Measurements from ENCODE around the gene CYP21A2.
A peak's percentile ranks its signal among the peaks of the same experiment; 100 is the strongest.
"Not testable (repeated sequence)": the region's sequence is repeated elsewhere in the genome, so short reads cannot be mapped to it uniquely, and the experiment has no call there.

CYP21A2 gene

GRCh38 chr6:32038878-32039277, 663 bp downstream of the CYP21A2 start:
- H3K27me3 ChIP-seq (ENCODE audit: control insufficient read depth, insufficient read depth, low read length); H3K36me3 ChIP-seq (ENCODE audit: insufficient read depth, low read length); H3K9me3 ChIP-seq (replicated peaks; ENCODE audit: low read length); H3K9ac ChIP-seq (ENCODE audit: low read depth, low read length); H3K4me1 ChIP-seq (ENCODE audit: control insufficient read depth, insufficient read depth, low read length); H3K4me2 ChIP-seq (ENCODE audit: low read length); H3K4me3 ChIP-seq (ENCODE audit: low read length): not testable (repeated sequence)

DNA sequence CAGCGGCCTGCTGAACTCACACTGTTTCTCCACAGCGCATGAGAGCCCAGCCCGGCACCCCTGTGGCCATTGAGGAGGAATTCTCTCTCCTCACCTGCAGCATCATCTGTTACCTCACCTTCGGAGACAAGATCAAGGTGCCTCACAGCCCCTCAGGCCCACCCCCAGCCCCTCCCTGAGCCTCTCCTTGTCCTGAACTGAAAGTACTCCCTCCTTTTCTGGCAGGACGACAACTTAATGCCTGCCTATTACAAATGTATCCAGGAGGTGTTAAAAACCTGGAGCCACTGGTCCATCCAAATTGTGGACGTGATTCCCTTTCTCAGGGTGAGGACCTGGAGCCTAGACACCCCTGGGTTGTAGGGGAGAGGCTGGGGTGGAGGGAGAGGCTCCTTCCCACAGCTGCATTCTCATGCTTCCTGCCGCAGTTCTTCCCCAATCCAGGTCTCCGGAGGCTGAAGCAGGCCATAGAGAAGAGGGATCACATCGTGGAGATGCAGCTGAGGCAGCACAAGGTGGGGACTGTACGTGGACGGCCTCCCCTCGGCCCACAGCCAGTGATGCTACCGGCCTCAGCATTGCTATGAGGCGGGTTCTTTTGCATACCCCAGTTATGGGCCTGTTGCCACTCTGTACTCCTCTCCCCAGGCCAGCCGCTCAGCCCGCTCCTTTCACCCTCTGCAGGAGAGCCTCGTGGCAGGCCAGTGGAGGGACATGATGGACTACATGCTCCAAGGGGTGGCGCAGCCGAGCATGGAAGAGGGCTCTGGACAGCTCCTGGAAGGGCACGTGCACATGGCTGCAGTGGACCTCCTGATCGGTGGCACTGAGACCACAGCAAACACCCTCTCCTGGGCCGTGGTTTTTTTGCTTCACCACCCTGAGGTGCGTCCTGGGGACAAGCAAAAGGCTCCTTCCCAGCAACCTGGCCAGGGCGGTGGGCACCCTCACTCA, 1.4 kb downstream of the CYP21A2 start:
- H3K36me3 ChIP-seq (ENCODE audit: insufficient read depth, low read length); H3K4me2 ChIP-seq (ENCODE audit: low read length); H3K27me3 ChIP-seq (ENCODE audit: control insufficient read depth, insufficient read depth, low read length); H3K4me3 ChIP-seq (ENCODE audit: low read length); H3K4me1 ChIP-seq (ENCODE audit: control insufficient read depth, insufficient read depth, low read length); H3K9ac ChIP-seq (ENCODE audit: low read depth, low read length); H3K9me3 ChIP-seq (replicated peaks; ENCODE audit: low read length): not testable (repeated sequence)

- not testable (repeated sequence) for H3K9me3 ChIP-seq (replicated peaks; ENCODE audit: low read length); H3K9ac ChIP-seq (ENCODE audit: low read depth, low read length); H3K27me3 ChIP-seq (ENCODE audit: control insufficient read depth, insufficient read depth, low read length); H3K4me3 ChIP-seq (ENCODE audit: low read length); H3K36me3 ChIP-seq (ENCODE audit: insufficient read depth, low read length); H3K4me1 ChIP-seq (ENCODE audit: control insufficient read depth, insufficient read depth, low read length); H3K4me2 ChIP-seq (ENCODE audit: low read length)
Measured at GRCh38 chr6:32040299-32041049, 2.3 kb downstream of the CYP21A2 start.

GRCh38 chr6:32041050-32041321, 2.8 kb downstream of the CYP21A2 start:
- H3K4me3 ChIP-seq (ENCODE audit: low read length); H3K9ac ChIP-seq (ENCODE audit: low read depth, low read length); H3K36me3 ChIP-seq (ENCODE audit: insufficient read depth, low read length); H3K4me1 ChIP-seq (ENCODE audit: control insufficient read depth, insufficient read depth, low read length); H3K9me3 ChIP-seq (replicated peaks; ENCODE audit: low read length); H3K4me2 ChIP-seq (ENCODE audit: low read length); H3K27me3 ChIP-seq (ENCODE audit: control insufficient read depth, insufficient read depth, low read length): not testable (repeated sequence)

GRCh38 chr6:32041385-32041784, 3.2 kb downstream of the CYP21A2 start:
- H3K4me2 ChIP-seq (ENCODE audit: low read length); H3K4me1 ChIP-seq (ENCODE audit: control insufficient read depth, insufficient read depth, low read length); H3K36me3 ChIP-seq (ENCODE audit: insufficient read depth, low read length); H3K9ac ChIP-seq (ENCODE audit: low read depth, low read length); H3K4me3 ChIP-seq (ENCODE audit: low read length); H3K27me3 ChIP-seq (ENCODE audit: control insufficient read depth, insufficient read depth, low read length); H3K9me3 ChIP-seq (replicated peaks; ENCODE audit: low read length): not testable (repeated sequence)

DNA sequence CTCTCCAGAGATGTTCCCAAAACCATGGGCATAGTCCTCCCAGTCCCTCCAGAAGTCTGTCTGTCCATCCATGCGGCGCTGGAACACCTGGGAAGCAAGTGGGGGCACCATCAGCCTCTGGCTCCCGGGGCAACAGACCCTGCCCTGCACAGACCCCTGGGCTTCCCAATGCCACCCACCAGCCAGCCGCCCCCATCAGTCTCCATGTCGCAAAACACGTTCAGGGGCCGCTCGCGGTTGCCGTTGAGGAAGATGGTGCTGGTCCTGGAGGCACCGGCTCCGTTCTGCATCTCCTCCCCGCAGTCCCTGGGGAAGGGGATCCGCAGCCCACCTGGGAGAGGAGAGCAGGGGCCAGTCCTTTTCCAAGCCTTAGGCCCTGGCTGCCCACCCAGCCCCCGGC, 4.1 kb downstream of the CYP21A2 start:
- not testable (repeated sequence) for H3K4me1 ChIP-seq (ENCODE audit: control insufficient read depth, insufficient read depth, low read length); H3K27me3 ChIP-seq (ENCODE audit: control insufficient read depth, insufficient read depth, low read length); H3K9ac ChIP-seq (ENCODE audit: low read depth, low read length); H3K9me3 ChIP-seq (replicated peaks; ENCODE audit: low read length); H3K4me3 ChIP-seq (ENCODE audit: low read length); H3K36me3 ChIP-seq (ENCODE audit: insufficient read depth, low read length); H3K4me2 ChIP-seq (ENCODE audit: low read length)

DNA sequence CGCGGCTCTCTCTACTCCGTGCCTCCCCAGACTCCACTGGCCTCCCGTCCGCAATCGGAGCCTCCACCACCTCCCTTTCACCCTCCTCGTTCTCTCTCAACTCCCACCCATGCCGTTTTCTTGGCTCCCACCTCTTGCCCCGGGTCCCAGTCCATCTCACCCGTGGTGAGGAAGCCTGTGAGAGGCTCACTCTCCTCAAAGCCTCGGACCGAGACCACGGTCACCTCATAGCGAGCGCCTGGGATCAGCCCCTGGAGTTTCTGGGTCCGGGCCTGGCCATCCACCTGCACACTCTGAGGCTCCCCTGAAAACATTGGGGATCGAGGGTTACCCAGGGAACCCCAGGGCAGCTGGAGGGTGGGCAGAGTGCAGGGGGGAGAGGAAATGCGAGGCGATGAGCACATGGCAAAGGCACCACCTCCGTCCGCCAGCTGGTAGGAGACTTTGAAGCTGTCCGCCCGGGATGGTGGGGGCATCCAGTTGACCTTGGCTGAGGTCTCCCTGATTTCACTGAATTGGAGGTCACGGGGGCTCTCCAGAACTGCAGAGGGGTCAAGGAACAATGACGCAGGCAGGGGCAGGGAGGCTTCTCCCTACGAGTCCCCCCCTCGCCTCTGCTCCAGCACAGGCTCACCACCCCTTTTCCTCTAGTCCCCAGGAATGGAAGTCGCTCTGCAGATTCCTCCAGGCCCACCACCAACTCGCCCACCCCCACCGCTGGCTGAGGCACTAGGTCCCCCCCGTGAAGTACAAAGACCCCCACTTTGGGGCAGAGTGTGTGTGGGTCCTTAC, 5.6 kb downstream of the CYP21A2 start:
- H3K4me1 ChIP-seq (ENCODE audit: control insufficient read depth, insufficient read depth, low read length), result peaks cover 13% of the 10 kb centered on the region
- not testable (repeated sequence) for H3K9me3 ChIP-seq (replicated peaks; ENCODE audit: low read length); H3K4me3 ChIP-seq (ENCODE audit: low read length); H3K4me2 ChIP-seq (ENCODE audit: low read length); H3K36me3 ChIP-seq (ENCODE audit: insufficient read depth, low read length); H3K9ac ChIP-seq (ENCODE audit: low read depth, low read length)
- H3K27me3 ChIP-seq (ENCODE audit: control insufficient read depth, insufficient read depth, low read length), result peaks cover 11% of the 10 kb centered on the region

GRCh38 chr6:32044916-32045315, 6.7 kb downstream of the CYP21A2 start:
- H3K9me3 ChIP-seq (replicated peaks; ENCODE audit: low read length); H3K27me3 ChIP-seq (ENCODE audit: control insufficient read depth, insufficient read depth, low read length); H3K4me3 ChIP-seq (ENCODE audit: low read length); H3K9ac ChIP-seq (ENCODE audit: low read depth, low read length); H3K36me3 ChIP-seq (ENCODE audit: insufficient read depth, low read length); H3K4me2 ChIP-seq (ENCODE audit: low read length): not testable (repeated sequence)
- H3K4me1 ChIP-seq (ENCODE audit: control insufficient read depth, insufficient read depth, low read length), result peaks cover 13% of the 10 kb centered on the region

- Histone ChIP-seq H3K4me2 (ENCODE audit: low read length) (no peak overlapping the region), H3K4me1 (ENCODE audit: control insufficient read depth, insufficient read depth, low read length) (peaks cover 13% of the 10 kb centered on the region), H3K9me3 (replicated peaks; ENCODE audit: low read length) (no peaks in the 10 kb centered on the region), H3K36me3 (ENCODE audit: insufficient read depth, low read length) (no peaks in the 10 kb centered on the region), H3K9ac (ENCODE audit: low read depth, low read length) (no peak overlapping the region), H3K27me3 (ENCODE audit: control insufficient read depth, insufficient read depth, low read length) (peaks cover 14% of the 10 kb centered on the region), H3K4me3 (ENCODE audit: low read length) (no peak overlapping the region)
Measured at GRCh38 chr6:32045811-32046449, 7.7 kb downstream of the CYP21A2 start.

DNA sequence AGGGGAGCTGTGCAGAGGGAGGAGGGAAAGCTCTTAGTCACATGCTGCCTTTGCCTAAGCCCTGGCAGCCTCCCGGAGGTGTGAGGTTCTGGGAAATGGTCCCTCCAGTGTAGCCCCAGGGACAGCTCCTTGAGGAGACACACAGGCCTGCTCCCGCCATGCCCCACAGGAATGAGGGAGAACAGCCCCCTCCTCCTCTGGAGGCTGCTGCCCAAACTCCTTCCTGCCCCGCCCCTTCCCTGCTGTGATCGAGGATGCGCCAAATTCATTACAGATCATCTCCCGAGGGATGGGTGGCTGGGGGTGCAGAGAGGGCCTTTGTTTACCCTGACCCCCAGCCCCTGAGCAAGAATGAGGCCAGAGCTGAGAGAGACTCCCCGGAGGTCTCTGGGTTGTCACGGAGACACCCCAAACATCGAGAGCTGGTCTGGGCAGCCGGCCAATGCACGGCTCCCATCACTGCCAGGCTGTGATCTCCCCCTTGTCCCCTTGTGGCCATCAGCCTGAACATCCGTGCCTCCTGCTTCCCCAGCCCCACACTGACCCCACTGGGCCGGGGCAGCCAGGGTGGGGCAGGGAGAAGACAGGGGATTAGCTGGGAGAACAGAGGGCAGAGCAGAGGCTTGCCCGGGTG, 8.4 kb downstream of the CYP21A2 start:
- Histone ChIP-seq H3K27me3 (ENCODE audit: control insufficient read depth, insufficient read depth, low read length) (peaks cover 21% of the 10 kb centered on the region), H3K9me3 (replicated peaks; ENCODE audit: low read length) (no peaks in the 10 kb centered on the region), H3K4me1 (ENCODE audit: control insufficient read depth, insufficient read depth, low read length) (peaks cover 13% of the 10 kb centered on the region), H3K36me3 (ENCODE audit: insufficient read depth, low read length) (no peaks in the 10 kb centered on the region), H3K4me3 (ENCODE audit: low read length) (no peak overlapping the region), H3K4me2 (ENCODE audit: low read length) (peak overlapping the region; percentile 47), H3K9ac (ENCODE audit: low read depth, low read length) (no peak overlapping the region)

- H3K9me3 ChIP-seq (replicated peaks; ENCODE audit: low read length), result no peaks in the 10 kb centered on the region
- no peak overlapping the region for H3K4me3 ChIP-seq (ENCODE audit: low read length)
- no peak overlapping the region for H3K9ac ChIP-seq (ENCODE audit: low read depth, low read length)
- H3K4me1 ChIP-seq (ENCODE audit: control insufficient read depth, insufficient read depth, low read length), result peaks cover 13% of the 10 kb centered on the region
- peaks cover 26% of the 10 kb centered on the region for H3K27me3 ChIP-seq (ENCODE audit: control insufficient read depth, insufficient read depth, low read length)
- peak overlapping the region; percentile 47 for H3K4me2 ChIP-seq (ENCODE audit: low read length)
- no peaks in the 10 kb centered on the region for H3K36me3 ChIP-seq (ENCODE audit: insufficient read depth, low read length)
Measured at GRCh38 chr6:32047084-32047478, 8.9 kb downstream of the CYP21A2 start.

Data from skeletal muscle satellite cell (primary cell).